OCI-LY7 (cell line): ENCODE results near the gene KRT28. TPM values are rescaled to one million over a fixed set of nuclear protein-coding genes. Genes with fewer than 3 reads are reported as not detected.

Experiments used
- BruUV-seq: library from RNA; stranded (reverse); fragments of 400-500 nt; replicated peaks from 2 replicates; lab custom pipeline; 2021; lab: Mats Ljungman, UMichigan
- CTCF ChIA-PET: fragments of 300-600 bp; sonication (Branson Sonifier 250); formaldehyde crosslinking; loops from one replicate; lab custom pipeline; 2022; ENCODE audit warnings: antibody characterized with exemption; ENCODE audit not compliant: unreplicated experiment; lab: Charles Lee
- POLR2A ChIA-PET: fragments of 300-600 bp; sonication (Branson Sonifier 250); formaldehyde crosslinking; loops from one replicate; lab custom pipeline; 2022; ENCODE audit warnings: antibody characterized with exemption; lab: Charles Lee
- DNase-seq: peaks from one replicate; pipeline ENCODE4 v3.0.0-alpha.2; 2015; ENCODE audit warnings: low spot score
- H2AFZ ChIP-seq: fragments of 200-600 bp; sonication (generic), shearing (Covaris generic); 2 replicates; pipeline ENCODE4 v1.6.1; 2014; ENCODE audit warnings: mild to moderate bottlenecking, antibody characterized with exemption, low read length, moderate library complexity
- H3K27ac ChIP-seq: fragments of 200-600 bp; sonication (generic); 2 replicates; pipeline ENCODE4 v1.5.1; 2014; ENCODE audit warnings: mixed run types, low read depth, mild to moderate bottlenecking, moderate library complexity, low read length, inconsistent platforms; ENCODE audit not compliant: poor library complexity, severe bottlenecking
- H3K36me3 ChIP-seq: fragments of 200-600 bp; sonication (generic); 2 replicates; pipeline ENCODE4 v1.6.1; 2014; ENCODE audit warnings: mild to moderate bottlenecking, antibody characterized with exemption, low read length, moderate library complexity, mixed read lengths; ENCODE audit not compliant: insufficient read depth
- H3K4me1 ChIP-seq: fragments of 200-600 bp; sonication (generic); 2 replicates; pipeline ENCODE4 v1.5.1; 2014; ENCODE audit warnings: mild to moderate bottlenecking, low read length; ENCODE audit not compliant: insufficient read depth, poor library complexity, severe bottlenecking
- H3K4me2 ChIP-seq: fragments of 200-600 bp; sonication (generic); 2 replicates; pipeline ENCODE4 v1.6.1; 2014; ENCODE audit warnings: mild to moderate bottlenecking, low read length
- H3K4me3 ChIP-seq: fragments of 200-600 bp; sonication (generic); 2 replicates; pipeline ENCODE4 v1.5.1; 2014; ENCODE audit warnings: mild to moderate bottlenecking, low read depth, low read length; ENCODE audit not compliant: poor library complexity, severe bottlenecking
- H3K79me2 ChIP-seq: fragments of 200-600 bp; sonication (generic); 2 replicates; pipeline ENCODE4 v1.6.1; 2016; ENCODE audit warnings: low read depth, mild to moderate bottlenecking, low read length, moderate library complexity, mixed read lengths; ENCODE audit not compliant: insufficient read depth
- H3K9me2 ChIP-seq: fragments of 200-600 bp; sonication (generic); 2 replicates; pipeline ENCODE4 v1.6.1; 2016; ENCODE audit warnings: mild to moderate bottlenecking, low read length, mixed read lengths; ENCODE audit not compliant: insufficient read depth
- H3K9me3 ChIP-seq: fragments of 200-600 bp; sonication (generic); 2 replicates; pipeline ENCODE4 v1.6.1; 2014; ENCODE audit warnings: mild to moderate bottlenecking, mixed run types, low read length, mixed read lengths
- H4K20me1 ChIP-seq: fragments of 200-600 bp; sonication (generic); 2 replicates; pipeline ENCODE4 v1.6.1; 2014; ENCODE audit warnings: mild to moderate bottlenecking, antibody characterized with exemption, low read length, moderate library complexity, mixed read lengths; ENCODE audit not compliant: insufficient read depth
- EZH2phosphoT487 ChIP-seq: fragments of 200-600 bp; sonication (generic); IDR thresholded peaks from 2 replicates; pipeline ENCODE4 v1.6.1; 2018; ENCODE audit warnings: low read depth, borderline replicate concordance, mild to moderate bottlenecking, mixed run types, antibody characterized with exemption, low read length, moderate library complexity, mixed read lengths
- intact Hi-C: fragments of 100-400 bp; cut with micrococcal nuclease; formaldehyde crosslinking; loops from one replicate; pipeline ENCODE4 v1.10.0; 2022; ENCODE audit not compliant: unreplicated experiment
- total RNA-seq, 2 experiments: library from RNA; depleted of rRNA in 1 of 2; stranded (reverse); fragments of >200 nt in 1 of 2; shearing (Covaris generic) in 1 of 2; gene quantifications; 2 replicates each; pipeline ENCODE4 v1.2.3, GENCODE V29; 2014 to 2022
- TF ChIP-seq, protein P1 (sequence below): fragments of 200-600 bp; sonication (generic); conservative IDR thresholded peaks from 2 replicates; pipeline ENCODE4 v1.5.1; 2014; ENCODE audit warnings: mild to moderate bottlenecking, antibody characterized with exemption, low read length, moderate library complexity, mixed read lengths

Gene KRT28
- total RNA-seq, 2 experiments from 2014 or later: not detected

DNA sequence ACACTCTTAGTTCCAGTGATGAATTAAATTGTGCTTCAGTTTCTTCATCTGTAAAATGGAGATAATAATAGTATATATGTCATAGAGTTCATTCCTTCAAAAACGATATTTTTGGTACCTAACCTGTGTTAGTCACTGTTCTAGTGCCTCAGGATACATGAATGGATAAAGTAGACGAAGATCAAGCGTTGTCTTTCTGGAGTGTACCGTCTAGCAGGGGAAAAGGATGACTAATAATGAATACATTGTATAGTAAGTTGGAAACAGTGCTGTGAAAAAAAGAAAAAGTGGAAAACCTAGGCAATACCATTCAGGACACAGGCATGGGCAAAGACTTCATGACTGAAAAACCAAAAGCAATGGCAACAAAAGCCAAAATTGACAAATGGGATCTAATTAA is 14.0 kb upstream of the KRT28 start:
- Histone ChIP-seq H3K27ac (no peak overlapping the region), H3K9me3 (no peaks in the 10 kb centered on the region), H3K79me2 (peaks cover 9% of the 10 kb centered on the region; the same call in 1 of the 2 replicates), H3K4me1 (peaks cover 3% of the 10 kb centered on the region), H2AFZ (no peak overlapping the region), H4K20me1 (no peaks in the 10 kb centered on the region), H3K9me2 (no peaks in the 10 kb centered on the region), H3K36me3 (peaks cover 16% of the 10 kb centered on the region), H3K4me2 (no peak overlapping the region), H3K4me3 (no peak overlapping the region)
- intact Hi-C loops: no loop called here
- TF ChIP-seq, protein P1, sequence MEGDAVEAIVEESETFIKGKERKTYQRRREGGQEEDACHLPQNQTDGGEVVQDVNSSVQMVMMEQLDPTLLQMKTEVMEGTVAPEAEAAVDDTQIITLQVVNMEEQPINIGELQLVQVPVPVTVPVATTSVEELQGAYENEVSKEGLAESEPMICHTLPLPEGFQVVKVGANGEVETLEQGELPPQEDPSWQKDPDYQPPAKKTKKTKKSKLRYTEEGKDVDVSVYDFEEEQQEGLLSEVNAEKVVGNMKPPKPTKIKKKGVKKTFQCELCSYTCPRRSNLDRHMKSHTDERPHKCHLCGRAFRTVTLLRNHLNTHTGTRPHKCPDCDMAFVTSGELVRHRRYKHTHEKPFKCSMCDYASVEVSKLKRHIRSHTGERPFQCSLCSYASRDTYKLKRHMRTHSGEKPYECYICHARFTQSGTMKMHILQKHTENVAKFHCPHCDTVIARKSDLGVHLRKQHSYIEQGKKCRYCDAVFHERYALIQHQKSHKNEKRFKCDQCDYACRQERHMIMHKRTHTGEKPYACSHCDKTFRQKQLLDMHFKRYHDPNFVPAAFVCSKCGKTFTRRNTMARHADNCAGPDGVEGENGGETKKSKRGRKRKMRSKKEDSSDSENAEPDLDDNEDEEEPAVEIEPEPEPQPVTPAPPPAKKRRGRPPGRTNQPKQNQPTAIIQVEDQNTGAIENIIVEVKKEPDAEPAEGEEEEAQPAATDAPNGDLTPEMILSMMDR: no peak
- TF ChIP-seq EZH2phosphoT487: no peak
- BruUV-seq: no TSS peak
- DNase-seq: no peak
- ChIA-PET POLR2A (no interaction called here), CTCF (no interaction called here)

DNA sequence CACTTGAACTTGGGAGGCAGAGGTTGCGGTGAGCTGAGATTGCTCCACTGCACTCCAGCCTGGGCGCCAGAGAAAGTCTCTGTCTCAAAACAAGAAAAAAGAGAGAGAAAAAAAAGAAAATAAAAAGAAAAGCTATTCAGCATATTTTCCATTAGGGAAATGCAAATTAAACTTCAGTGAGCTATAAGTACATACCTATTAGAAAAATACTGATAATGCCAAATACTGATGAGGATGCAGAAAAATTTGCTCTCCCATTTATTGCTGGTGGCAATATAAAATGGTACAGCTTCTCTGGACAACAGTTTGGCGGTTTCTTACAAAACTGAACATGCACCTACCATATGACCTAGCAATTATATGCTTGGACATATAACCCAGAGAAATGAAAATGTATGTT is 12.9 kb upstream of the KRT28 start:
- CTCF ChIA-PET: no interaction called here
- no peak for DNase-seq
- H3K36me3 ChIP-seq: peaks cover 12% of the 10 kb centered on the region

DNA sequence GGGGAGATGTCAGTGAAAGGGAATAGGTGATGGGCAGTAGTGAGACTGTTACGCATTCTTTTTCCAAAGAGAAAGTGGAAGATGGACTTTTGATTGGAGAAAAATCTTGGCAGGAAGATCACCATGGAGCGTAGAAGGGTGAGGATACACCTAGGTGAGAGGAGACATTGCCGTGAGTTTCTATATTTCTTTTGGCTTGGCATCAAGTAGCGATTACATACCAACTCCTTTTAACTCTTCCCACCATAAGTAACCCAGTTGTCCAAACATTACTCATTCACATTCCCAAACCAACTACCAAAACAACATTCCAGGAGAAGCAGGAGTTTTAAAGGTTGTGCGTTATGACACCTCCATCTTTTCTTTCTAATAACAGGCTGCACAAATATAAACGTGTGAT is 10.7 kb upstream of the KRT28 start:
- BruUV-seq: no TSS peak
- no peaks in the 10 kb centered on the region for H3K9me3 ChIP-seq
- H3K4me1 ChIP-seq: no peaks in the 10 kb centered on the region
- no peak overlapping the region for H3K27ac ChIP-seq
- H2AFZ ChIP-seq: no peak overlapping the region
- CTCF ChIA-PET: no interaction called here
- H3K36me3 ChIP-seq: no peaks in the 10 kb centered on the region
- DNase-seq: no peak
- no peaks in the 10 kb centered on the region for H4K20me1 ChIP-seq
- no peak overlapping the region for H3K4me2 ChIP-seq
- H3K79me2 ChIP-seq: no peaks in the 10 kb centered on the region
- intact Hi-C loops: no loop called here
- no peak overlapping the region for H3K4me3 ChIP-seq
- POLR2A ChIA-PET: no interaction called here
- no peak for TF ChIP-seq EZH2phosphoT487
- TF ChIP-seq, protein P1: no peak
- H3K9me2 ChIP-seq: no peaks in the 10 kb centered on the region

More for the DNA sequence above, 12.9 kb upstream of the KRT28 start:
- no peaks in the 10 kb centered on the region for H4K20me1 ChIP-seq
- no peaks in the 10 kb centered on the region for H3K9me3 ChIP-seq
- POLR2A ChIA-PET: no interaction called here
- no peak overlapping the region for H2AFZ ChIP-seq
- no peaks in the 10 kb centered on the region for H3K79me2 ChIP-seq
- TF ChIP-seq, protein P1: no peak
- no peak for TF ChIP-seq EZH2phosphoT487
- H3K4me2 ChIP-seq: no peak overlapping the region
- H3K4me1 ChIP-seq: peaks cover under 1% of the 10 kb centered on the region
- H3K27ac ChIP-seq: no peak overlapping the region
- intact Hi-C loops: no loop called here
- BruUV-seq: no TSS peak
- no peak overlapping the region for H3K4me3 ChIP-seq
- no peaks in the 10 kb centered on the region for H3K9me2 ChIP-seq
